Measurements from ENCODE around the gene EIF4B. TPM values are rescaled to one million over a fixed set of nuclear protein-coding genes. Genes with fewer than 3 reads are reported as not detected.

Gene EIF4B
- total and polyA plus RNA-seq, 2 of the 13 experiments (the other 11 are each of a cell fraction or from before 2014, with no cell fraction given) = 416 to 548 TPM

- TF ChIP-seq ZNF101 (CRISPR knock-in tag; IDR thresholded peaks at IDR 0.05; ENCODE audit: borderline replicate concordance, low read depth) (no peak), CENPBD1 (CRISPR knock-in tag; IDR thresholded peaks at IDR 0.05; ENCODE audit: borderline replicate concordance, low read depth) (no peak), KLF15 (CRISPR knock-in tag; IDR thresholded peaks at IDR 0.05; ENCODE audit: borderline replicate concordance) (no peak), SOX5 (CRISPR knock-in tag; IDR thresholded peaks at IDR 0.05; ENCODE audit: borderline replicate concordance) (no peak), SPEN (CRISPR knock-in tag; IDR thresholded peaks at IDR 0.05; ENCODE audit: low read depth) (no peak; the same call in 1 of the 2 replicates), HNRNPL (IDR thresholded peaks at IDR 0.05; ENCODE audit: low read depth, low read length) (peak; percentile 99), MED1 (CRISPR knock-in tag; IDR thresholded peaks at IDR 0.05) (peak; percentile 27; the same call in 1 of the 2 replicates), EEA1 (CRISPR knock-in tag; IDR thresholded peaks at IDR 0.05; ENCODE audit: borderline replicate concordance) (no peak), IRF2 (CRISPR knock-in tag; IDR thresholded peaks at IDR 0.05) (peak; percentile 18; the same call in 1 of the 2 replicates), ZNF615 (CRISPR knock-in tag; IDR thresholded peaks at IDR 0.05; ENCODE audit: borderline replicate concordance) (no peak), KDM2A (CRISPR knock-in tag; IDR thresholded peaks at IDR 0.05; ENCODE audit: borderline replicate concordance, low read depth) (0 out of 2 replicates have a peak, but pooled peaks have one; percentile 17), PATZ1 (CRISPR knock-in tag; IDR thresholded peaks at IDR 0.05) (peak; percentile 64; the same call in 1 of the 2 replicates), ZNF484 (CRISPR knock-in tag; IDR thresholded peaks at IDR 0.05; ENCODE audit: borderline replicate concordance, low read depth) (no peak), WIZ (CRISPR knock-in tag; IDR thresholded peaks at IDR 0.05) (no peak), PHF8 (CRISPR knock-in tag; IDR thresholded peaks at IDR 0.05) (peak; percentile 51), ZNF281 (CRISPR knock-in tag; IDR thresholded peaks at IDR 0.05; ENCODE audit: borderline replicate concordance) (peak; percentile 47; the same call in 1 of the 2 replicates), POLR2A (IDR thresholded peaks at IDR 0.05; ENCODE audit: insufficient read depth in 1 of 2, low read depth in 2 of 2, low read length in 2 of 2) (no peak), NFE2L2 (IDR thresholded peaks at IDR 0.05; ENCODE audit: low read length) (no peak), KLF11 (CRISPR knock-in tag; IDR thresholded peaks at IDR 0.05) (no peak), ARID2 (CRISPR knock-in tag; IDR thresholded peaks at IDR 0.05; ENCODE audit: borderline replicate concordance) (no peak), FOXO1 (CRISPR knock-in tag; IDR thresholded peaks at IDR 0.05) (no peak), ELF3 (CRISPR knock-in tag; IDR thresholded peaks at IDR 0.05) (no peak), SRSF1 (optimal IDR thresholded peaks at IDR 0.05; ENCODE audit: low read depth, low read length) (peak; percentile 27), SP140L (CRISPR knock-in tag; IDR thresholded peaks at IDR 0.05; ENCODE audit: borderline replicate concordance) (no peak), ZNF292 (CRISPR knock-in tag; IDR thresholded peaks at IDR 0.05; ENCODE audit: borderline replicate concordance, low read depth) (no peak), DR1 (CRISPR knock-in tag; IDR thresholded peaks at IDR 0.05) (no peak), PHF21A (CRISPR knock-in tag; IDR thresholded peaks at IDR 0.05) (peak; percentile 54)
These were observed 42.0 kb downstream of the EIF4B start (continued) for GRCh38 chr12:53048033-53048779.
